ENCODE results near the gene CDH4.
A peak's percentile ranks its signal among the peaks of the same experiment; 100 is the strongest.
"Not testable (repeated sequence)": the region's sequence is repeated elsewhere in the genome, so short reads cannot be mapped to it uniquely, and the experiment has no call there.

The CDH4 gene

DNA sequence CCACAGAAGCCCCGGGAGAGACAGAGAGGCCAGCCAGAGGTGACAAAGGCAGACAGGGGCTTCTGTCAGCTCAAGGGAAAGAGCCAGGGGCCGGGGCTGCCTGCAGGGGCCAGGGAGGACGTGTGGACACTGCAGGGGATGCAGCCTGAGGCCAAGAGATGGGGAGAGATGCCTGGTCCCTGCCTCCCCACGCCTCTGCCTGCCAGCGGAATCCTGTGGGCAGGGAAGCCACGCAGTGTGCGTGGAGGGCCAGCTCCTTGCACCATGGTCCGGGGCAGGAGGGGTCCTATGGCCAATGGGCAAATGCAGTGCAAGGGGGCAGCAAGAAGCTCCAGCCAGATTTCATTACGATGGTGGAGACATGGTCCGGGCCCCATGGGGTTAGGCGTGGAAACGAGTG lies 224.9 kb downstream of the CDH4 start:
- Mint-ChIP-seq H3K36me3 (no peaks in the 10 kb centered on the region), H3K4me3 (no peak overlapping the region), H3K4me1 (no peaks in the 10 kb centered on the region), H3K9me3 (peaks cover 4% of the 10 kb centered on the region), H3K27ac (no peak overlapping the region)
- ATAC-seq (no peak), DNase-seq (ENCODE audit: low spot score in 2 of 2) (no peak)

DNA sequence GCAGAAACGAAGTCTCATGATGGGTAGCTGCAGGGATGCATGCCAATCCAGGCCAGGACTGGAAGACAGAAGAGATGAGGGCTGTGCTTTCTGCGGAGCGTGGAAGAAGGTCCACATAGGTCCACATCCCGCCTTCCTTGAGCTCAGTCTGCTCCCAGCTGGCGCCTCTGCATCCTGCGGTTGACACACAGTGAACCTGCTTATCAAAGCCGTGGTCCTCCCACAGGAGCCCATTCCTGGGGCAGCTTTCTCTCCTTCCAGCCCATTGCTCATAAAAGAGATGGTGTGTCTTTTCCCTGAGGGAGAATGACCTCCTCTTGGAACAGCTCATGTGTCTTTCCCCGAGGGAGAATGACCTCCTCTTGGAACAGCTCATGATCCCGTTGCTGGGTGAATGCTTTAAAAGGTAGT lies 225.4 kb downstream of the CDH4 start:
- peaks cover 4% of the 10 kb centered on the region for H3K9me3 Mint-ChIP-seq
- H3K4me3 Mint-ChIP-seq = no peak overlapping the region

DNA sequence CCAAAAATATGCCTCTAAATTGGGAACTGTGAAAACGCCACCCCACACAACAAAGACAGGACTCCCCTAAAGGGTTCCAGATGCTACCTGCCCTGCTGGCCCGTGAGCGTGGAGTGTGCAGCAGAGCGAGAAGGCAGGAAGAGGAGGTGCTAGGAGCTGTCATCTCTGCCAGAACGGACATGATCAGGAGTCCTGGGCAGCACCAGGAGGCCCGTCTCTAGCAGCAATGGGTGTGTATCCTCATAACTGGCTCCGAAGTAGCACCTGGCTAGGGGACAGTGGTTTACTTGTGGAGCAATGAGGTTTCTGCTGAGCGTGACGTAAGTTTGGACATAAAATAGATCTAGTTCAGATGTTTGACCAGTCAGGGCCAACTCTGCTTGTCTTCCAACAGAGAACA lies 226.0 kb downstream of the CDH4 start:
- H3K36me3 Mint-ChIP-seq = no peaks in the 10 kb centered on the region
- DNase-seq (ENCODE audit: low spot score in 2 of 2) = no peak

More for the DNA sequence above, 225.4 kb downstream of the CDH4 start:
- no peak overlapping the region for H3K27ac Mint-ChIP-seq
- H3K4me1 Mint-ChIP-seq = no peaks in the 10 kb centered on the region
- ATAC-seq (peak; percentile 13), DNase-seq (ENCODE audit: low spot score in 2 of 2) (no peak)
- no peaks in the 10 kb centered on the region for H3K36me3 Mint-ChIP-seq

DNA sequence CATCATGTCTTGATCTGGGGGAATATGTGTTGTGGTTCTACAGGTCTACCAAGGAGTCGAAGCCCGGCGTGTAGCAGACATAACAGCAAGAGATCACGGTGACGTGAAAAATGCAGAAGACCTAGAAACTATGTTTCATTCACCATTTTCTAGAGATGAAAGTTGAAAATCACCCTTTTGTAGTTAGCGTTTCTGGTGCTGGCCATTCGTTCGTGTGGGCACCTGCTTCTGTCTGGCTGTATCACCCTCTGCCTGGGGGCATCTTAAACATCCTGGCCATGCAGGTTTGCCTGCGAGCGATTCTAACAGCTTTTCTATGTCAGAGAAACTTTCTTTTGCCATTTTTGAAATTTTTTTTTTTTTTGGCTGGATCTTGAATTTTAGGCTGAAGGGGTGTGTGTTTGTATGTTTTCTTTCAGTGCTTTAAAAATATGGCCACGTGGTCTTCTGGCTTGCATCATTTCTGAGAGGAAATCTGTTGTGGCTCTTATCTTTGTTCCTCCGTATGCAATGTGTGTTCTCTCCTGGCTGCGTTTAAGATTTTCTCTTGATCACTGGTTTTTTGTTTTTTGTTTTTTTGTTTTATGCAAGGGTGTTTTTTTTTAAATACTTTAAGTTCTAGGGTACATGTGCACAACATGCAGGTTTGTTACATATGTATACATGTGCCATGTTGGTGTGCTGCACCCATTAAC lies 226.7 kb downstream of the CDH4 start:
- ATAC-seq (no peak), DNase-seq (ENCODE audit: low spot score in 2 of 2) (no peak)
- H3K27ac Mint-ChIP-seq = no peak overlapping the region
- no peaks in the 10 kb centered on the region for H3K4me1 Mint-ChIP-seq
- H3K36me3 Mint-ChIP-seq = no peaks in the 10 kb centered on the region
- peaks cover 4% of the 10 kb centered on the region for H3K9me3 Mint-ChIP-seq
- no peak overlapping the region for H3K4me3 Mint-ChIP-seq

More for the DNA sequence above, 226.0 kb downstream of the CDH4 start:
- H3K4me3 Mint-ChIP-seq = no peak overlapping the region
- H3K9me3 Mint-ChIP-seq = peaks cover 4% of the 10 kb centered on the region
- H3K27ac Mint-ChIP-seq = no peak overlapping the region
- H3K4me1 Mint-ChIP-seq = no peaks in the 10 kb centered on the region
- no peak for ATAC-seq

DNA sequence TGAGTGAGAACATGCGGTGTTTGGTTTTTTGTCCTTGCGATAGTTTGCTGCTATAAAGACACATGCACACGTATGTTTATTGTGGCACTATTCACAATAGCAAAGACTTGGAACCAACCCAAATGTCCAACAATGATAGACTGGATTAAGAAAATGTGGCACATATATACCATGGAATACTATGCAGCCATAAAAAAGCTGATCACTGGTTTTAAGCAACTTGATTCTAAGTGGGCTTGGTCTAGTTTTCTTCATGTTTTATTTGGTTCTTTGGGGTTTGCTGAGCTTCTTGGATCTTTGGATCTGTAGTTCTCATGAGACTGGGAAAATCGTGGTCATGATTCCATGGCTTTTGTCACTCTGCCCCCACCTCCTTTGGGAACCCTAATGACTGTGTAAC lies 227.4 kb downstream of the CDH4 start:
- H3K4me1 Mint-ChIP-seq; DNase-seq (ENCODE audit: low spot score in 2 of 2); H3K27ac Mint-ChIP-seq; H3K36me3 Mint-ChIP-seq; H3K9me3 Mint-ChIP-seq; H3K4me3 Mint-ChIP-seq; ATAC-seq: not testable (repeated sequence)

DNA sequence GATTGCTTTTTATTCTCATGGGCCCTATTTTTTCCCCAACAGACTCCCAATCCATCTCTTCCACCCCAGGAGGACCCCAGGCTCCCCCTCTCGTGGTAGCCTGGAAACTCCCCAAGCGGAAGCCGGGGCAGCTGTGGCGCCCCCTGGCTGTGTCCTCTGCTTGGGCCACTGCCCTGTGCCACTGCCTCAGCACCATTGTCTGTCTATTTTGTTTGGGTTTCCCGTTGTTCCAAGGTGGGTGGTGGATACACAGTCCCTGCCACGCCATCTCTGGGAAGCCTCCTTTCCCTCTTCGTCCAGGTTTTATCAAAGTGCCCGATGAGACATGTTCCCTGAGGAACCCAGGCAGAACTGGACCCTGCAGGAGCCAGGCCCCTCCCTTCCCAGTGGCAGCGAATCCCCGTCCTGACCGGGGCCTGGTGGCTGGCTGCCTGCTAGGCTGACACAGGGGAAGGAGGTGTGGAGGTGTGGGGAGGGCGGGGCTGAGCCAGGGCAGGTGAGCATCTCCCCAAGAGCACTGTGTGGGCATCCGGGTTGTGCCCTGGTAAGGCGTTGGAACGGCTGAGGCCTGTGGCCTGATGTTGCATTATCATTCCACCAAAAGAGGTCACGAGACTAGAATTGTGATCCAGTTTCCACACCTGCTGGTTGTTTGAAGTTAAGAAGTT lies 228.2 kb downstream of the CDH4 start:
- Mint-ChIP-seq H3K36me3 (no peaks in the 10 kb centered on the region), H3K9me3 (peaks cover 4% of the 10 kb centered on the region), H3K4me3 (no peak overlapping the region), H3K4me1 (no peaks in the 10 kb centered on the region), H3K27ac (no peak overlapping the region)
- ATAC-seq (no peak), DNase-seq (ENCODE audit: low spot score in 2 of 2) (no peak)

DNA sequence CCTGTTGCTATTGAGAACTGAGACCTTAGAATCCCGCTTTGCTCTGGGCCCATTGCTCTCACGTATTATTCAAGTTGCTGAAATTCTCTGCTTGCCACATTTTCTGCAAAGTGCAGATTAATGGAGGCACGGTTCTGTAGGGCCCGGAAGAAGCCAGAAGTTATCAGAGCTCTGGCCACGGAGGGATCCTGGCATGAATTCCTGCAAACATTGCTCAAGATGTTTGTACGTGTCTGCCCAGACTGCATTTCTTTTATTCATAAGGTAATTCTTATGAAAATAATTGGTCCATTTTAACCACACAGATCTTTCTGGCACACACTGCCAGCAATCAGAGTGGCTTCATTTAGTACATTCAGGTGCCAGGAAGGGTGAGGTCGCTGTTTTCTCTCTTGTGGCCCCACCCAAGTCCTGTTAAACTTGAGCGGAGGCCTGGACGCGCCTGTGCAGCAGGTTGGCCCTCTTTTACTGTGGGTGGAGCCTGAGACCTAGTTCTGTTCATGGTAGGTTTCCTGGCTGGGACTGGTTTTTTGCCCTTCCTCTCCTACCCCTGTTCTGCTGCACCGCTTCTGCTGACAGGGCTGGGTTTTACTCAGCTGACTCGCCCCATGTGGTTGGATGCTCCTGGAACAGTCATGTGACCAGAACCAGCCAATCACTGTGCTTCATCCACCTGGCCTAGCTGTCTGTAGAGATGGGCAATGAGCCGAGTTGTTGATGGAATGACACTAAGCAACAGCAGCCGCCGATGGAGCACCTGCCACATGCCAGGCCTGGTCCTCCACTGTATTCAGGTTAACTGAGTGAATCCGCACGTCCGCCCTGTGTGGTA lies 230.2 kb downstream of the CDH4 start:
- no peak overlapping the region for H3K4me3 Mint-ChIP-seq
- no peak for DNase-seq (ENCODE audit: low spot score in 2 of 2)
- H3K36me3 Mint-ChIP-seq = no peaks in the 10 kb centered on the region
- H3K9me3 Mint-ChIP-seq = peaks cover 4% of the 10 kb centered on the region
- no peak overlapping the region for H3K27ac Mint-ChIP-seq
- H3K4me1 Mint-ChIP-seq = no peaks in the 10 kb centered on the region
- ATAC-seq = no peak

DNA sequence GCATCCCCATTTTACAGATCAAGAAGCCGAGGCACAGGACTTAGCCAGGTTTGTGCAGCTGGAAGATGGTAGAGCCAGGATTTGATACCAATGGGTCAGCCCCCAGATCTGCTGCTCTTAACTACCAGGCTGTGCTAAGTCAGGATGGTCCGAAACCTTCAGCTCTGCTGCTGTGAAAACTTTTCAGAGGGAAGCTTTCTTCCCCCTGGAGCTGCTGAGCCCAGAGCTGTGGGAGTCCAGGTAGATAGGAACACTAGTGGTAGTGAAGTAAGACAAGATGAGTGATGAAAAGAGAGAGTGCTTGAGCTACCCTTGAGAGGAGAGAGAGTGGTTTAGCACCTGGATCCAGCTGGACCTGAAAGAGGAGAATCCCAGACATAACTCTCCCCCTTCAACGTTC lies 230.8 kb downstream of the CDH4 start:
- Mint-ChIP-seq H3K27ac (no peak overlapping the region), H3K9me3 (peaks cover 4% of the 10 kb centered on the region), H3K4me1 (no peaks in the 10 kb centered on the region), H3K36me3 (no peaks in the 10 kb centered on the region), H3K4me3 (no peak overlapping the region)
- ATAC-seq (no peak), DNase-seq (ENCODE audit: low spot score in 2 of 2) (no peak)

DNA sequence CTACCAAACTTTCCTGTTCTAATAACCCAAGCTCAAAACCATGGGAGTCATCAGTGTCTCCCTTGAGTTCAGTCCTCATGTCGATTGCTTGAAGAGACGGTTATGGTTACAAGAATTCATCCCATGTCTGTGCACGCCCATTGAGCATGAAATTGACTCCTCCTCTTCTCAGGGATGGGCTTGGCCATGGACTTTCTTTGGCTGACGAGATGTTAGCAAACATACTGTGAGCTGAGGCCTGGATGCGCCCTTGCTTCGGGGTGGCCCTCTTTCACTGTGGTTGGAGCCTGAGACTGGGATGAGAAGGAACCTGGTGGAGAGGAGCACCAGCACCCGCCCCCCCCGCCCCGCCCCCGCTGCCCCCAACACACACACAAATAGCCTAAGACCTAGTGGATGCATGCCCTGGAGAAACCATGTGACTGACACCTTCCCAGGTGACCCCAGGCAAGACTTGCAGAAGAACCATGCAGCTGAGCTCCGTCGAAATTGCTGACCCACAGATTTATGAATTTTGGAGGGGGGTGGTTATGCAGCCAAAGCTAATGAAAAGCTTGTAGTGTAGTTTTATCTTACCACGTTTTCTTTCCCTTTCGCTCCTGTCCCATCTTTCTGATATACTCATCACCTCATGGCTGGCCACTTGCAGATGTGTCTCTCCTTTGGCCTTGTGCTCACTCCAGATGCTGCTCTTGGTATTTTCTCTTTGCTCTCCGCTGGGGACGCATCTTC lies 231.4 kb downstream of the CDH4 start:
- DNase-seq (ENCODE audit: low spot score in 2 of 2) = no peak
- no peak for ATAC-seq
- H3K4me3 Mint-ChIP-seq = no peak overlapping the region
- H3K4me1 Mint-ChIP-seq = no peaks in the 10 kb centered on the region
- H3K36me3 Mint-ChIP-seq = no peaks in the 10 kb centered on the region
- H3K27ac Mint-ChIP-seq = no peak overlapping the region
- peaks cover 4% of the 10 kb centered on the region for H3K9me3 Mint-ChIP-seq

DNA sequence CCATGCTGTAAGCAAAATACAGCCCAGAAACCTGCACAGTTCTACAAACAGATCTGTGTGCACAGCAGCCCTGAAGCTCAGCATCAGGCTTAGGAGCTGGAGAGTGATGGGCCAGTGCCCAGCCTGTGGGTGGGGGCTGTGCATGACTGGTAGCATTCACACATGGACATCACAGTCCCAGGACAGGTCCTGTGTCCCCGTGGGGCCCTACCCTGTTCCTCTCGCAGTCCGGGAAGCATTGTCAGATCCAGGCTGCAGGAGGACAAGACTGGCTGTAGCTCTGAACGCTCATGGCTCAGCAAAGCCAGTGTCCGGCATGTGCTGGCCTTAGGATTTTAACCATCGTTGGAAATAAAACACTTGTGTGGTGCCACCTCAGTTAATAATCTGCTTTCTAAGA lies 234.1 kb downstream of the CDH4 start:
- H3K9me3 Mint-ChIP-seq = no peaks in the 10 kb centered on the region
- DNase-seq (ENCODE audit: low spot score in 2 of 2) (no peak), ATAC-seq (no peak)
- H3K4me3 Mint-ChIP-seq = no peak overlapping the region
- no peak overlapping the region for H3K27ac Mint-ChIP-seq
- H3K36me3 Mint-ChIP-seq = no peaks in the 10 kb centered on the region
- H3K4me1 Mint-ChIP-seq = no peaks in the 10 kb centered on the region

DNA sequence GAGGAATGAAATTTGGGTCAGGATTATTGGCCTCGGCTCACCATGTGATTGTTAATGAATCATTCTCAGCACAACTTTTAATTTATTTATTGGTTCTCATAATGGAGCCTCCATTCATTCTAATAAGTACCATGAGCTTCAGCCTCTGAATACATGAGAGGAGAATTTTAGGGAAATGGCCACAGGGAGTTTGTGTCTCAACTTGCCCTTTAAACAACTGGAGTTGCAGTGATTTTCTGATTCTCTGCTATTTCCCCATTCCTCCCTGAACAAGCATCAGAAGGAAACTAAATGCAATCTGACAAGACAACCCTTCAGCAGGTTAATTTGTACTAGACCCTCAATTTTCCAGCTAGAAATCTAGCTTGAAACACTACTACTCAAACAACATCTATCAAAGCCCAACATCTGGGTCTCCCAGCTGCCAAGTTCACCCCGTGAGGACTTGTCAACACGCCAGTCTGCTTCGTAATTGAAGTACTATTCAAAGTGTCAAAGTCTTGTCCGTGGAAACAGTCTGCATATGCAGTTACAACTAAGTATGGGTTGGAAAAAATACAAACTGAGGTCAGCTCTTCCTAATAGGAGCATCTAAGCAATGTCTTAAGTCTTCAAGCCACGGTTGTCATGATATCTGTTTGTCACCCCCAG lies 235.4 kb downstream of the CDH4 start:
- no peak for DNase-seq (ENCODE audit: low spot score in 2 of 2)
- H3K9me3 Mint-ChIP-seq = no peaks in the 10 kb centered on the region
- ATAC-seq = no peak
- no peak overlapping the region for H3K27ac Mint-ChIP-seq
- H3K36me3 Mint-ChIP-seq = no peaks in the 10 kb centered on the region
- H3K4me3 Mint-ChIP-seq = no peak overlapping the region
- no peaks in the 10 kb centered on the region for H3K4me1 Mint-ChIP-seq

DNA sequence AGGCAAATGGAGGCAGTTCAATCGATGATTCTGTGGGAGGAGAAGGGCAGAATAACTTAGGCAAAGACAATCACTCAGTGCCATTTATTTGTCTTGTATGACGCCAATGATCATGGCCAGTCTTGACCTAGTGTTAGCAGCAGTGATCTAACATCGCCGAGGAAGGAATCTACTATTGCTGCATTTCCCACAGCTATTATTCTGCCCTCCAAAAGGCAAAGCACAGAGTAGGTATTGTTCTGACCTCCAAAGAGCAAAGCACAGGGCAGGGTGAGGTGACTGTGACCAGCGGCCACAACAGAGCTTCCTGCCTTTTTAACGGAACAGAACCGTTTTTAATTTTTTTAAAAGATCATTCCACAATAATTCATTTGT lies 235.9 kb downstream of the CDH4 start:
- ATAC-seq (no peak), DNase-seq (ENCODE audit: low spot score in 2 of 2) (no peak)
- no peak overlapping the region for H3K27ac Mint-ChIP-seq
- H3K9me3 Mint-ChIP-seq = no peaks in the 10 kb centered on the region
- no peaks in the 10 kb centered on the region for H3K36me3 Mint-ChIP-seq
- H3K4me1 Mint-ChIP-seq = no peaks in the 10 kb centered on the region
- no peak overlapping the region for H3K4me3 Mint-ChIP-seq

DNA sequence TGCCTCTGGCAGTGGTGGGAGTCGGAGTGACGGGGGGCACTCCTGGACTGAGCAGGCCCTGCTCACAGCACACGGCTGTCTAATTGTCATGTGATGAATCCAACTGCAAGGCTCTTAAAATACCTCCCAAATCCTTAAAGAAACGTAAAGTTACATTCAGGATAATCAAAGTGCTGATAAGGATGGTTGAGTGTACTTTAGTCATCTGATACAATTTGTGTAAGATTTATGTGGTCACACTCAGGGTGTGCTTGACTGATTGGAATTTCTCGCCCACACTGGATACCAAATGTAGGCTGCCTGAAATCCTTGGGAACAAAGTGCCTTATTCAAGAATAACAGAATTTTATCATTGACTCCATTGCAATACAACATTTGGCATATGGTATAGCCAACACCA lies 238.7 kb downstream of the CDH4 start:
- H3K27ac Mint-ChIP-seq = no peak overlapping the region
- H3K9me3 Mint-ChIP-seq = no peaks in the 10 kb centered on the region
- H3K36me3 Mint-ChIP-seq = no peaks in the 10 kb centered on the region
- ATAC-seq (no peak), DNase-seq (ENCODE audit: low spot score in 2 of 2) (no peak)
- no peak overlapping the region for H3K4me3 Mint-ChIP-seq
- no peaks in the 10 kb centered on the region for H3K4me1 Mint-ChIP-seq

DNA sequence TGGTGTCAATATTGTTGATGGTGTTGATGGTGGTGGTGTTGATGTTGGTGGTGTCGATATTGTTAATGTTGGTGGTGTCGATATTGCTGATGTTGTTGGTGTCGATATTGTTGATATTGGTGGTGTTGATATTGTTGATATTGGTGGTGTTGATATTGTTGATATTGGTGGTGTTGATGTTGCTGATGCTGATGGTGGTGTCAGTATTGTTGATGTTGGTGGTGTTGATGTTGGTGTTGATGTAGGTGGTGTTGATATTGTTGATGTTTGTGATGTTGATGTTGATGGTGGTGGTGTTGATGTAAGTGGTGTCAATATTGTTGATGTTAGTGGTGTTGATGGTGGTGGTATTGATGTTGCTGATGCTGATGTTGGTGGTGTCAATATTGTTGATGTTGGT lies 240.0 kb downstream of the CDH4 start:
- no peaks in the 10 kb centered on the region for H3K9me3 Mint-ChIP-seq
- H3K4me3 Mint-ChIP-seq = no peak overlapping the region

DNA sequence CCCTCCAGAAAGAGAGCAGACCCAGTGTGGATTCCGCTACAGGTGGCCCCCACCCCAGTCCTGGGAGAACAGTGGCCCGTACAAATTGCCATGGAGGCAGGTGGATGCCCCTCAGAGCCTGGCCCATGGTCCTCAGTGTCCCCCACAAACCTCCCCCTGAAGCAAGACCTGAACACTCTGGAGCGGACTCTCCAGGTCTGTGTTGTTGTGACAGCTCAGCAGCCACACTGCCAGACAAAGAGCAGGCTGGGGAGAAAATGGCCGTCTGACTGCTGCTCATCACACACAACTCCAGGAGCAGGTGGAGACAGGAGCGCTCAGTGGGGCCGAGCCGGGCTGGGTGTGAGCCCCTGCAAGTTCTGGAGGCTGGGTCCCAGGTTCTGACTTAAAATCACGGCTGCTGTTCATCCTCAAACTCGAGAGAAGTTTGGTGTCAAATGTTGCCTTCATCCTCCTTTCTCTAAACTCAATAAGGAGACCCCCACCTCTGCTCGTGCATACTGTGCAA lies 241.8 kb downstream of the CDH4 start:
- ATAC-seq = no peak
- Mint-ChIP-seq H3K4me1 (no peaks in the 10 kb centered on the region), H3K27ac (no peak overlapping the region), H3K4me3 (no peak overlapping the region), H3K36me3 (no peaks in the 10 kb centered on the region), H3K9me3 (no peaks in the 10 kb centered on the region)
- DNase-seq (ENCODE audit: low spot score in 2 of 2) = no peak

More for the DNA sequence above, 240.0 kb downstream of the CDH4 start:
- Mint-ChIP-seq H3K27ac (no peak overlapping the region), H3K36me3 (no peaks in the 10 kb centered on the region), H3K4me1 (no peaks in the 10 kb centered on the region)
- ATAC-seq (no peak), DNase-seq (ENCODE audit: low spot score in 2 of 2) (no peak)

All from stimulated activated effector memory CD8-positive, alpha-beta T cell treated with anti-CD3 and anti-CD28 coated beads, Interleukin-12 subunit alpha, Interleukin-12 subunit beta, amount 100 ng/mL, for 72 hours (primary cell).